ENCODE data around the gene SLC22A6. TPM values are rescaled to one million over a fixed set of nuclear protein-coding genes. Genes with fewer than 3 reads are reported as not detected.

The SLC22A6 gene
- total and polyA plus RNA-seq, 2 donors: not detected

DNA sequence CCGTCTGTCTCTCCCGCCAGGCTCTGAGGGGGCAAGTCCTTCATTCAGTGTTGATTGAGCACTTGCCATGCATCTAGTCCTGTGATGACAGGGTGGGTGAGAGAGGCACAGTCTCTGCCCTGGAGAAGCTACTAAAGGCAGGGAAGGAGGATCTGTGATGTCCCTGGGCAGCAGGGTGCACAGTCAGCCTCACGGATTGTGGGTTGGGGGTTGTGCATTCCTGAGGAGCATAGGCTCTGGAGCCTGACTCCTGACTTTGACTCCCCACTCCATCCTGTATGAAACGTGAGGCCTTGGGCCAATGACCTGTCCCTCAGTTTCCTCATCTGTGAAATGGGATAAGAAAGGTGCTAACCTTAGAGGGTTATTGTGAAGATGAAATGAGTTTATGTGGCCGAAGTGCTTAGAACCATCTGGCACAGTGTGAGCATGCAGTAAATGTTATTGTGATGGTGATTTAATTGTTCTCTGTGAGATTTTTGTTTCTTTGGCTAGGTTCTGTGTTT is 26.2 kb upstream of the SLC22A6 start:
- no peak overlapping the region for H3K4me3 ChIP-seq (ENCODE audit: low read depth, low read length)
- 88% methylated on average over 5 of the region's 5 CpGs for WGBS
- no peak for DNase-seq (ENCODE audit: extremely low spot score)
- H3K4me1 ChIP-seq (ENCODE audit: insufficient read depth): no peaks in the 10 kb centered on the region
- no peaks in the 10 kb centered on the region for H3K36me3 ChIP-seq (ENCODE audit: insufficient read depth)
- H3K27ac ChIP-seq (ENCODE audit: low read depth): no peak overlapping the region

GRCh38 chr11:63007920-63008319 is 23.2 kb upstream of the SLC22A6 start:
- Histone ChIP-seq H3K27ac (ENCODE audit: low read depth) (no peak overlapping the region), H3K4me3 (ENCODE audit: low read depth, low read length) (no peak overlapping the region), H3K4me1 (ENCODE audit: insufficient read depth) (no peaks in the 10 kb centered on the region), H3K36me3 (ENCODE audit: insufficient read depth) (no peaks in the 10 kb centered on the region)
- no peak for DNase-seq (ENCODE audit: extremely low spot score)
- WGBS: 91% methylated on average over 5 of the region's 5 CpGs

DNA sequence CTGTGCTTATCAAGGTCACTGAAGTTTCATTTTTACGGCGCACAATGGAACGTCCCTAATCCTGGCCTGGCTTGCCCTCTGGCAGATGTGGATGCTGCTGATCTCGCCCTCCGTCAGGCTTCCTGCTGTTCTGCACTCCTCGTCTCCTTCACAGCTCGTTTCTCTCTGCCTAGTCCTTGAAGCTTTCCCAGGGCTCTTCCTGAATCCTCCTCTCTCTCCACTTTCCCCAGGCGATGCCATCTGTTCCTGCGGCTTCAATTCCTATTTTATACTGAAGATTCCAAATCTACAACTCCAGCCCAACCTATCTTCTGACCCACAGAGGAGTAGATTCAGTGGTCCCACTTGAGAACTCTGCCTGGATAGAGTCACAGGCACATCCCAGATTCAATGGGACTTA is 16.7 kb upstream of the SLC22A6 start:
- WGBS: 50% methylated on average over 9 of the region's 9 CpGs
- no peaks in the 10 kb centered on the region for H3K4me1 ChIP-seq (ENCODE audit: insufficient read depth)
- H3K27ac ChIP-seq (ENCODE audit: low read depth): no peak overlapping the region
- no peak overlapping the region for H3K4me3 ChIP-seq (ENCODE audit: low read depth, low read length)
- no peak for DNase-seq (ENCODE audit: extremely low spot score)
- H3K36me3 ChIP-seq (ENCODE audit: insufficient read depth): no peaks in the 10 kb centered on the region

- Histone ChIP-seq H3K36me3 (ENCODE audit: insufficient read depth) (no peaks in the 10 kb centered on the region), H3K27ac (ENCODE audit: low read depth) (no peak overlapping the region), H3K4me3 (ENCODE audit: low read depth, low read length) (no peak overlapping the region), H3K4me1 (ENCODE audit: insufficient read depth) (no peaks in the 10 kb centered on the region)
- 71% methylated on average over 7 of the region's 7 CpGs for WGBS
- no peak for DNase-seq (ENCODE audit: extremely low spot score)
Observed at GRCh38 chr11:62999649-63000048, 14.9 kb upstream of the SLC22A6 start.

DNA sequence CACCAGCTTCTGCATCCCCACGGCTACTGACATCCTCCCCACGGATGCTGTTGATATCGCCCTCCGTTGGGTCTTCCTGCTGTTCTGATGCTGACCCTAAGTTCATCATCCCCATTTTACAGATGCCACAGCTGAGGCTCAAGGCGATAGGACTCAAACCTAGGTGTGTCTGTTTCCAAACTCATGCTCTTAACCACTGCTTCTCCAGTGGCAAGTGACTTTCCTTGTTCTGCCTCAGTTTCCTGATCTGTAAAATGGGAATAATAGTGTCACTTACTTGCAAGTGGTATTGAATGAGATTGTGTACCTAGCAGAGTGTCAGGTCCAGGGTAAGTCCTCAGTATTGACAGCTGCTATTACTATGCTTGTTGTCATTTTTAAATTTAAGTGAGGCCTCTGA is 14.4 kb upstream of the SLC22A6 start:
- Histone ChIP-seq H3K27ac (ENCODE audit: low read depth) (no peak overlapping the region), H3K4me3 (ENCODE audit: low read depth, low read length) (no peak overlapping the region), H3K4me1 (ENCODE audit: insufficient read depth) (no peaks in the 10 kb centered on the region), H3K36me3 (ENCODE audit: insufficient read depth) (no peaks in the 10 kb centered on the region)
- WGBS: 95% methylated on average over 5 of the region's 5 CpGs
- DNase-seq (ENCODE audit: extremely low spot score): no peak

DNA sequence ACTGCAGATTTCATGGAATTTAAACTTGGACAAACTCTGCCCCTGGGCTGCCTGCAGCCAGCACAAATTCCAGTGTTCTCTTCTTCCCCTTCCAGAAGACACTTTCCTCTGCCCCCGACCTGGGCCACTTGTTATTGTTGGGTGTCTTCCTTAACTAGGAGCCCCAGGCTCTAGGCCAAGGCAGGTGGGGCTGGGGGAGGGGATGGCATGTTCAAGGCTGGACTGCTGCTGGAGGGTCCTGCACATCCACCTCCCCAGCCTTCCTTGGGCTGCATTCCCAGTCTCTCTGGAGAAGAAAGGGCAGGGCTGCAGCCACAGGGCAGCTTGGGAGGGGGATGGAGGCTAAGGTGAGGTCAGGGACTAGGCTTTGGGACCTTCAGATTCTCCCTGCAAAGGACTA is 11.5 kb upstream of the SLC22A6 start:
- Histone ChIP-seq H3K36me3 (ENCODE audit: insufficient read depth) (no peaks in the 10 kb centered on the region), H3K27ac (ENCODE audit: low read depth) (no peak overlapping the region), H3K4me3 (ENCODE audit: low read depth, low read length) (no peak overlapping the region), H3K4me1 (ENCODE audit: insufficient read depth) (no peaks in the 10 kb centered on the region)
- 26% methylated on average over 1 of the region's 1 CpG for WGBS
- no peak for DNase-seq (ENCODE audit: extremely low spot score)

DNA sequence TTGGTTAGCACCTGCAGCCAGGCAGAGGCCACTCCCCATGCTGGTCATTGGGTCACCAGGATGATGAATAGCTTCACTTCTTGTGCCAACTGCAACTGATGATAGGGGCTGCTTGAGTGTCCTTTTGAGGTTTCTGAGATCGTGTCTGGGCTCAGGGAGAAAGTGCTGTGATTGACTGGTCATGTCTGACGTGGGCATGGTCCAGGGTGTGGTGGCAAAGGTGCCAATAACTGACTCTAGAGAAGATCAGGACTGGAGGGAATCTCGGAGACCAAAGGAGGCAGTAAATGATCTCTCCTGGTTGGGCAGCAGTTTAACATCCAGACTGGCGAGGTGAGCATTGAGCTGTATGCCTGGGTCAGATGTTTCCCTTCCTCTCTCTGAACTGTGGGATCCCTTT is 10.0 kb upstream of the SLC22A6 start:
- no peak for DNase-seq (ENCODE audit: extremely low spot score)
- 68% methylated on average over 4 of the region's 4 CpGs for WGBS
- no peaks in the 10 kb centered on the region for H3K36me3 ChIP-seq (ENCODE audit: insufficient read depth)
- H3K27ac ChIP-seq (ENCODE audit: low read depth): no peak overlapping the region
- H3K4me3 ChIP-seq (ENCODE audit: low read depth, low read length): no peak overlapping the region
- H3K4me1 ChIP-seq (ENCODE audit: insufficient read depth): no peaks in the 10 kb centered on the region

GRCh38 chr11:62988276-62988675 is 3.5 kb upstream of the SLC22A6 start:
- WGBS: 66% methylated on average over 5 of the region's 5 CpGs
- Histone ChIP-seq H3K36me3 (ENCODE audit: insufficient read depth) (no peaks in the 10 kb centered on the region), H3K4me3 (ENCODE audit: low read depth, low read length) (no peak overlapping the region), H3K27ac (ENCODE audit: low read depth) (no peak overlapping the region), H3K4me1 (ENCODE audit: insufficient read depth) (no peaks in the 10 kb centered on the region)
- no peak for DNase-seq (ENCODE audit: extremely low spot score)

DNA sequence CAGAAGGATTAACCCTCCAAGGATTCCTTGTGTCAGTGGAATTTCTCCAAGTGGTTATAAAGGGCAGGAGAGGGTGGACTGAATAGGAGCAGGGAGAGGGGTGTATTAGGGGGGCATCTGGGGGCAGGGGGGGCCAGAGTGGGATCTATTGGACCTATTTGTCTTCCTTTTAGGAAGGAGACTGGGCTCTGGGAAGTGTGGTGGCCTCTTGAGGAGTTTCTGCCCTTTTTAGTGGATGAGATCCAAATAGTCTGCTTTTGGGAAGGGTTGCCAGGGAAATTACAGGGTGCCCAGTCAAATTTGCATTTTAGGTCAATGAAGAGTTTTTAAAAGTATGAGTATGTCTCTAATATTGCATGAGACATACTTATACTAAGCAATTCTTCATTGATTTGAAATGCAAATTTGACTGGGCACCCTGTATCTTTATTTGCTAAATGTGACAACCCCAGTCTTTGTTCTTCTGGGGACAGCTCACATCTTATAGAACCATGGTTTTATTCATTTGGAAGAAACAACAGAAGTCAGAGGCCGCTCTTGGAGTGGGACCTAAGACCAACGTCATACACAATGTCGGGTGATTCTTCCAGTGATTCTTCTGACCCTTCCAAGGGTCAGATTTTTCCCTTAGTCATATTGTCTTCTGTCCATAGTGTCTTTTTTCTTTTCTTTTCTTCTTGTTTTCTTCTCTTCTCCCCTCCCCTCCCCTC is 429 bp upstream of the SLC22A6 start:
- Histone ChIP-seq H3K4me1 (ENCODE audit: insufficient read depth) (no peaks in the 10 kb centered on the region), H3K4me3 (ENCODE audit: low read depth, low read length) (no peak overlapping the region), H3K36me3 (ENCODE audit: insufficient read depth) (no peaks in the 10 kb centered on the region), H3K27ac (ENCODE audit: low read depth) (no peak overlapping the region)
- 86% methylated on average over 3 of the region's 3 CpGs for WGBS
- no peak for DNase-seq (ENCODE audit: extremely low spot score)

GRCh38 chr11:62983536-62984199 is 1.1 kb downstream of the SLC22A6 start:
- no peak for DNase-seq (ENCODE audit: extremely low spot score)
- Histone ChIP-seq H3K27ac (ENCODE audit: low read depth) (no peak overlapping the region), H3K4me1 (ENCODE audit: insufficient read depth) (no peaks in the 10 kb centered on the region), H3K36me3 (ENCODE audit: insufficient read depth) (no peaks in the 10 kb centered on the region), H3K4me3 (ENCODE audit: low read depth, low read length) (no peak overlapping the region)
- 90% methylated on average over 13 of the region's 13 CpGs for WGBS

- Histone ChIP-seq H3K4me3 (ENCODE audit: low read depth, low read length) (no peak overlapping the region), H3K4me1 (ENCODE audit: insufficient read depth) (no peaks in the 10 kb centered on the region), H3K36me3 (ENCODE audit: insufficient read depth) (no peaks in the 10 kb centered on the region), H3K27ac (ENCODE audit: low read depth) (no peak overlapping the region)
- no peak for DNase-seq (ENCODE audit: extremely low spot score)
- WGBS: 86% methylated on average over 7 of the region's 7 CpGs
Observed at GRCh38 chr11:62981743-62982142, 3.0 kb downstream of the SLC22A6 start.

GRCh38 chr11:62980133-62980760 is 4.5 kb downstream of the SLC22A6 start:
- no peak overlapping the region for H3K27ac ChIP-seq (ENCODE audit: low read depth)
- H3K36me3 ChIP-seq (ENCODE audit: insufficient read depth): no peaks in the 10 kb centered on the region
- 34% methylated on average over 1 of the region's 1 CpG for WGBS
- no peaks in the 10 kb centered on the region for H3K4me1 ChIP-seq (ENCODE audit: insufficient read depth)
- no peak for DNase-seq (ENCODE audit: extremely low spot score)
- H3K4me3 ChIP-seq (ENCODE audit: low read depth, low read length): no peak overlapping the region

GRCh38 chr11:62976109-62976508 is 8.7 kb downstream of the SLC22A6 start:
- Histone ChIP-seq H3K27ac (ENCODE audit: low read depth) (no peak overlapping the region), H3K4me3 (ENCODE audit: low read depth, low read length) (no peak overlapping the region), H3K4me1 (ENCODE audit: insufficient read depth) (no peaks in the 10 kb centered on the region), H3K36me3 (ENCODE audit: insufficient read depth) (no peaks in the 10 kb centered on the region)
- DNase-seq (ENCODE audit: extremely low spot score): no peak
- WGBS: 83% methylated on average over 5 of the region's 5 CpGs
